ENCODE data around the gene RNF135.
"Not testable (repeated sequence)": the region's sequence is repeated elsewhere in the genome, so short reads cannot be mapped to it uniquely, and the experiment has no call there.

GRCh38 chr17:31042378-31042777, 71.5 kb downstream of the RNF135 start:
- TF ChIP-seq CTCF, EZH2 (IDR thresholded peaks at IDR 0.05): not testable (repeated sequence)

All from neural progenitor cell (in vitro differentiated cells).